ENCODE results near the gene PARP6. TPM values are rescaled to one million over a fixed set of nuclear protein-coding genes. Genes with fewer than 3 reads are reported as not detected.
A peak's percentile ranks its signal among the peaks of the same experiment; 100 is the strongest.

The PARP6 gene
- total and polyA plus RNA-seq, 7 experiments from 2014 or later: 19.7 to 129 (median 124) TPM

GRCh38 chr15:72230197-72231065 is 41.9 kb downstream of the PARP6 start:
- peaks cover 45 to 62% (median 56%) of the 10 kb centered on the region in 7 donors for H3K4me1 Mint-ChIP-seq

GRCh38 chr15:72229947-72230196 is 42.5 kb downstream of the PARP6 start:
- H3K4me1 Mint-ChIP-seq: peaks cover 47 to 66% (median 59%) of the 10 kb centered on the region in 7 donors
- peak overlapping the region; percentile 95 to 100 (median 99) for H3K4me3 Mint-ChIP-seq
- intact Hi-C loops (cut with micrococcal nuclease): loop anchor here (2.0 to 10.0 kb wide), 3 partner anchors 147 to 553 kb away; partner anchors contain the start of genes ADPGK (in 2 of the 2), BBS4 (in 1 of the 2), HEXA (in 1 of the 2) and HIGD2B (in 1 of the 2)

More at GRCh38 chr15:72230197-72231065, 41.9 kb downstream of the PARP6 start:
- Histone ChIP-seq H3K4me3 (ENCODE audit: low read length) (peak overlapping the region; percentile 73), H3K27me3 (ENCODE audit: control insufficient read depth in 2 of 2, insufficient read depth in 2 of 2, low read length in 2 of 2) (no peaks in the 10 kb centered on the region), H3K36me3 (ENCODE audit: control insufficient read depth in 2 of 3, insufficient read depth in 3 of 3, low read length in 3 of 3) (peaks cover 0 to 7% (median 0%) of the 10 kb centered on the region in 3 experiments), H3K27ac (ENCODE audit: low read depth, low read length) (peak overlapping the region; percentile 73), H3K9me3 (ENCODE audit: control insufficient read depth in 2 of 3, low read length in 3 of 3) (no peaks in the 10 kb centered on the region), H3K4me1 (ENCODE audit: control insufficient read depth in 2 of 2, insufficient read depth in 2 of 2, low read length in 2 of 2) (peaks cover 38 to 47% of the 10 kb centered on the region in 2 donors)
- ChIA-PET CTCF (interaction anchor here (1.2 to 2.7 kb wide), 2 partner anchors 43 to 87 kb away, joined by 3 to 9 read pairs; no protein-coding TSS in a partner anchor), POLR2A (interaction anchor here (0.6 to 4.4 kb wide), 12 partner anchors 8 to 453 kb away, joined by 3 to 38 read pairs (median 5); partner anchors contain the start of genes HEXA and SENP8)
- Mint-ChIP-seq H3K4me3 (peak overlapping the region; percentile 95 to 100 (median 99)), H3K9me3 (peaks cover 0 to 2% (median 0%) of the 10 kb centered on the region in 11 donors), H3K27me3 (peaks cover 0 to 3% (median 0%) of the 10 kb centered on the region in 5 donors), H3K27ac (peak overlapping the region; percentile 89 to 99 (median 95)), H3K36me3 (peaks cover 0 to 34% (median 0%) of the 10 kb centered on the region in 5 donors)
- intact Hi-C loops (cut with micrococcal nuclease): loop anchor here (1.0 to 10.0 kb wide), 6 partner anchors 42 to 454 kb away; partner anchors contain the start of genes MYO9A (in 2 of the 2), PARP6 (in 2 of the 2), SENP8 (in 2 of the 2) and ARIH1 (in 1 of the 2)
- peak; percentile 4 for ATAC-seq
- peak in 8 of 9 donors; percentile 33 to 92 (median 40) for DNase-seq

GRCh38 chr15:72229076-72229946 is 43.0 kb downstream of the PARP6 start:
- peaks cover 0 to 2% (median 0%) of the 10 kb centered on the region in 11 donors for H3K9me3 Mint-ChIP-seq
- Histone ChIP-seq H3K27me3 (ENCODE audit: control insufficient read depth in 2 of 2, insufficient read depth in 2 of 2, low read length in 2 of 2) (no peaks in the 10 kb centered on the region), H3K4me3 (ENCODE audit: low read length) (peak overlapping the region; percentile 73), H3K4me1 (ENCODE audit: control insufficient read depth in 2 of 2, insufficient read depth in 2 of 2, low read length in 2 of 2) (peaks cover 38 to 49% of the 10 kb centered on the region in 2 donors), H3K27ac (ENCODE audit: low read depth, low read length) (peak overlapping the region; percentile 73), H3K9me3 (ENCODE audit: control insufficient read depth in 2 of 3, low read length in 3 of 3) (no peaks in the 10 kb centered on the region), H3K36me3 (ENCODE audit: control insufficient read depth in 2 of 3, insufficient read depth in 3 of 3, low read length in 3 of 3) (peaks cover 0 to 9% (median 0%) of the 10 kb centered on the region in 3 experiments)
- H3K4me1 Mint-ChIP-seq: peaks cover 49 to 66% (median 60%) of the 10 kb centered on the region in 7 donors
- H3K27ac Mint-ChIP-seq: peak overlapping the region; percentile 97 to 99 (median 98)
- ATAC-seq (no peak), DNase-seq (peak in 7 of 9 donors; percentile 32 to 70 (median 41))
- peaks cover 0 to 3% (median 0%) of the 10 kb centered on the region in 5 donors for H3K27me3 Mint-ChIP-seq
- intact Hi-C loops (cut with micrococcal nuclease): loop anchor here (2.0 to 5.0 kb wide), 2 partner anchors 148 to 553 kb away; partner anchors contain the start of genes ADPGK (in 2 of the 2) and HEXA (in 1 of the 2)
- H3K4me3 Mint-ChIP-seq: peak overlapping the region; percentile 95 to 100 (median 99)
- peaks cover 0 to 37% (median 0%) of the 10 kb centered on the region in 5 donors for H3K36me3 Mint-ChIP-seq
- ChIA-PET POLR2A (interaction anchor here (1.1 to 4.4 kb wide), 10 partner anchors 9 to 454 kb away, joined by 3 to 38 read pairs (median 5); partner anchors contain the start of genes HEXA and SENP8), CTCF (interaction anchor here (1.2 kb wide), 1 partner anchor 88 kb away, joined by 3 read pairs; no protein-coding TSS in a partner anchor)

More at GRCh38 chr15:72229947-72230196, 42.5 kb downstream of the PARP6 start:
- peak overlapping the region; percentile 73 for H3K4me3 ChIP-seq (ENCODE audit: low read length)
- DNase-seq: peak in 1 of 9 donors; percentile 24
- peaks cover 38 to 49% of the 10 kb centered on the region in 2 donors for H3K4me1 ChIP-seq (ENCODE audit: control insufficient read depth in 2 of 2, insufficient read depth in 2 of 2, low read length in 2 of 2)
- no peak for ATAC-seq
- H3K9me3 Mint-ChIP-seq: peaks cover 0 to 2% (median 0%) of the 10 kb centered on the region in 11 donors
- no peaks in the 10 kb centered on the region for H3K9me3 ChIP-seq (ENCODE audit: control insufficient read depth in 2 of 3, low read length in 3 of 3)
- H3K36me3 Mint-ChIP-seq: peaks cover 0 to 36% (median 0%) of the 10 kb centered on the region in 5 donors
- peak overlapping the region; percentile 73 for H3K27ac ChIP-seq (ENCODE audit: low read depth, low read length)
- ChIA-PET POLR2A (interaction anchor here (0.7 to 4.4 kb wide), 9 partner anchors 9 to 453 kb away, joined by 3 to 38 read pairs (median 5); partner anchors contain the start of genes HEXA and SENP8), CTCF (interaction anchor here (1.2 kb wide), 1 partner anchor 88 kb away, joined by 3 read pairs; no protein-coding TSS in a partner anchor)
- H3K27ac Mint-ChIP-seq: peak overlapping the region; percentile 97 to 99 (median 98)
- H3K27me3 ChIP-seq (ENCODE audit: control insufficient read depth in 2 of 2, insufficient read depth in 2 of 2, low read length in 2 of 2): no peaks in the 10 kb centered on the region
- peaks cover 0 to 3% (median 0%) of the 10 kb centered on the region in 5 donors for H3K27me3 Mint-ChIP-seq
- H3K36me3 ChIP-seq (ENCODE audit: control insufficient read depth in 2 of 3, insufficient read depth in 3 of 3, low read length in 3 of 3): peaks cover 0 to 7% (median 0%) of the 10 kb centered on the region in 3 experiments

DNA sequence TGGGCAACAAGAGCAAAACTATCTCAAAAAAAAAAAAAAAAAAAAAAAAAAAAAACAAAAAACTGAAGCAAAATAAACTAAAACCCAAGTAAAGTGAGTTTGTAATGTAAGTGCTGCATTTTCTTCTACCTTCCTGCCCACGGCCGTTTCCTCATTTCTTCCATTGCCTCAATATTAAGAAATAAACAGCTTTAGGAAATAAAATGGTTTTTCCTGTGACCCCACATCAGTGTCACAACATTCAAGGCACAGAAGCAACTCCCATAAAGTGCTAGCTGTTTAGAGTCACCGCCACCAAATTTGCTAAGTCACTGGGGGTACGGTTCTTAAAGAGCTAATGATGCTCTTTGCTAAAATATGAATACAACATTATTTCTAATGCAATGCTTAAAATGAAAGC is 44.6 kb downstream of the PARP6 start:
- Mint-ChIP-seq H3K36me3 (peaks cover 0 to 49% (median 0%) of the 10 kb centered on the region in 5 donors), H3K27ac (peak overlapping the region; percentile 91 to 99 (median 97)), H3K27me3 (peaks cover 0 to 3% (median 0%) of the 10 kb centered on the region in 5 donors), H3K4me3 (peak overlapping the region; percentile 95 to 100 (median 99)), H3K4me1 (peaks cover 52 to 75% (median 68%) of the 10 kb centered on the region in 7 donors), H3K9me3 (peaks cover 0 to 2% (median 0%) of the 10 kb centered on the region in 11 donors)
- H3K4me1 ChIP-seq (ENCODE audit: control insufficient read depth in 2 of 2, insufficient read depth in 2 of 2, low read length in 2 of 2): peaks cover 38 to 50% of the 10 kb centered on the region in 2 donors
- H3K9me3 ChIP-seq (ENCODE audit: control insufficient read depth in 2 of 3, low read length in 3 of 3): no peaks in the 10 kb centered on the region
- POLR2A ChIA-PET: interaction anchor here (0.7 to 4.4 kb wide), 9 partner anchors 13 to 148 kb away, joined by 3 to 21 read pairs (median 6); partner anchors contain the start of genes HEXA, MYO9A and SENP8
- CTCF ChIA-PET: interaction anchor here (0.6 to 2.6 kb wide), 8 partner anchors 11 to 74 kb away, joined by 3 to 19 read pairs (median 6); no protein-coding TSS in a partner anchor
- no peak for ATAC-seq
- DNase-seq: peak in 1 of 9 donors; percentile 17
- H3K36me3 ChIP-seq (ENCODE audit: control insufficient read depth in 2 of 3, insufficient read depth in 3 of 3, low read length in 3 of 3): peaks cover 0 to 23% (median 0%) of the 10 kb centered on the region in 3 experiments
- no peaks in the 10 kb centered on the region for H3K27me3 ChIP-seq (ENCODE audit: control insufficient read depth in 2 of 2, insufficient read depth in 2 of 2, low read length in 2 of 2)
- intact Hi-C loops (cut with micrococcal nuclease): loop anchor here (1.0 to 5.0 kb wide), 3 partner anchors 45 to 555 kb away; partner anchors contain the start of genes ADPGK (in 2 of the 2), HEXA (in 1 of the 2) and PARP6 (in 1 of the 2)
- peak overlapping the region; percentile 73 for H3K4me3 ChIP-seq (ENCODE audit: low read length)
- peak overlapping the region; percentile 73 for H3K27ac ChIP-seq (ENCODE audit: low read depth, low read length)

DNA sequence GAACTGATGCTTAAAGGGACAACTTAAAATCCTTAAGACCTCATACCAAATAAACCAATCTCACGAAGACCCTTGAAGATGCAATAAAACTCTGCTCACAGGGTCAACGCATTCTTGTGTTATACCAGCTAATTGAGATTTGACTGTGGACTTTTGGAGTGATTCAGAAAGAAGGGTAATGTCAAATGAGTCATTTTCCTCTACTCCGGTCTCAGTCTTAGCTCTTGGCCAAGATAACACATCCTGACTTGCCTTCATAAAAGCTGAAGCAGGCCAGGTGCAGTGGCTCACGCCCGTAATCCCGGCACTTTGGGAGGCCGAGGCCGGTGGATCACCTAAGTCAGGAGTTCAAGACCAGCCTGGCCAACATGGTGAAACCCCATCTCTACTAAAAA is 45.2 kb downstream of the PARP6 start:
- Histone ChIP-seq H3K9me3 (ENCODE audit: control insufficient read depth in 2 of 3, low read length in 3 of 3) (no peaks in the 10 kb centered on the region), H3K27me3 (ENCODE audit: control insufficient read depth in 2 of 2, insufficient read depth in 2 of 2, low read length in 2 of 2) (no peaks in the 10 kb centered on the region), H3K27ac (ENCODE audit: low read depth, low read length) (peak overlapping the region; percentile 73), H3K4me3 (ENCODE audit: low read length) (no peak overlapping the region), H3K36me3 (ENCODE audit: control insufficient read depth in 2 of 3, insufficient read depth in 3 of 3, low read length in 3 of 3) (peaks cover 0 to 23% (median 0%) of the 10 kb centered on the region in 3 experiments), H3K4me1 (ENCODE audit: control insufficient read depth in 2 of 2, insufficient read depth in 2 of 2, low read length in 2 of 2) (peaks cover 32 to 49% of the 10 kb centered on the region in 2 donors)
- peak overlapping the region; percentile 35 to 100 (median 82) for H3K4me3 Mint-ChIP-seq
- ATAC-seq (no peak), DNase-seq (peak in 2 of 9 donors; percentile 17 to 67)
- peak overlapping the region; percentile 43 to 99 (median 95) for H3K27ac Mint-ChIP-seq
- POLR2A ChIA-PET: interaction anchor here (0.7 to 4.4 kb wide), 11 partner anchors 11 to 246 kb away, joined by 3 to 21 read pairs (median 6); partner anchors contain the start of gene HEXA
- peaks cover 0 to 3% (median 0%) of the 10 kb centered on the region in 5 donors for H3K27me3 Mint-ChIP-seq
- peaks cover 0 to 52% (median 3%) of the 10 kb centered on the region in 5 donors for H3K36me3 Mint-ChIP-seq
- intact Hi-C loops (cut with micrococcal nuclease): loop anchor here in 1 of 2 donors (1.0 to 5.0 kb wide), 2 partner anchors 45 to 150 kb away; partner anchors contain the start of genes HEXA and PARP6
- peaks cover 50 to 75% (median 68%) of the 10 kb centered on the region in 7 donors for H3K4me1 Mint-ChIP-seq
- CTCF ChIA-PET: interaction anchor here (0.5 to 2.6 kb wide), 14 partner anchors 10 to 483 kb away, joined by 3 to 19 read pairs (median 4); no protein-coding TSS in a partner anchor
- H3K9me3 Mint-ChIP-seq: peaks cover 0 to 2% (median 0%) of the 10 kb centered on the region in 11 donors

Data from naive thymus-derived CD4-positive, alpha-beta T cell (primary cell).